PC-3 (cell line): ENCODE results near the gene WWC1. TPM values are rescaled to one million over a fixed set of nuclear protein-coding genes. Genes with fewer than 3 reads are reported as not detected.

Source experiments
- ATAC-seq: fragments of 200-7000 bp; cut with Tn5 transposase; 2 replicates; pipeline ENCODE4 v1.9.1; 2020; ENCODE audit warnings: mild to moderate bottlenecking, moderate library complexity
- BruUV-seq: library from RNA; stranded (reverse); fragments of 400-500 nt; replicated peaks from 2 replicates; lab custom pipeline; 2021; lab: Mats Ljungman, UMichigan
- CTCF ChIA-PET: fragments of 300-600 bp; sonication (Branson Sonifier 250); formaldehyde crosslinking; loops from one replicate; lab custom pipeline; 2022; ENCODE audit warnings: antibody characterized with exemption; lab: Charles Lee
- POLR2A ChIA-PET: fragments of 300-600 bp; sonication (Branson Sonifier 250); formaldehyde crosslinking; loops from one replicate; lab custom pipeline; 2022; ENCODE audit warnings: antibody characterized with exemption; ENCODE audit not compliant: unreplicated experiment; lab: Charles Lee
- DNase-seq: peaks from one replicate; pipeline ENCODE4 v3.0.0-alpha.2; 2015
- H2AFZ ChIP-seq: fragments of 300-600 bp; sonication (generic); 2 replicates; pipeline ENCODE4 v1.6.0; 2016; ENCODE audit warnings: antibody characterized with exemption, low read length
- H3F3A ChIP-seq: fragments of 300-600 bp; sonication (generic); one replicate; pipeline ENCODE4 v1.6.0; 2017; ENCODE audit warnings: antibody characterized with exemption, low read length, control low read depth, mild to moderate bottlenecking; ENCODE audit not compliant: unreplicated experiment
- H3K27ac ChIP-seq: fragments of 300-600 bp; sonication (generic); 2 replicates; pipeline ENCODE4 v1.5.1; 2016; ENCODE audit warnings: mild to moderate bottlenecking, low read length
- H3K27me3 ChIP-seq: fragments of 300-600 bp; sonication (generic); 2 replicates; pipeline ENCODE4 v1.6.1; 2016; ENCODE audit warnings: low read length, mixed read lengths
- H3K36me3 ChIP-seq: fragments of 300-600 bp; sonication (generic); 2 replicates; pipeline ENCODE4 v1.6.1; 2016; ENCODE audit warnings: low read depth, mixed run types, low read length, mixed read lengths
- H3K4me1 ChIP-seq: fragments of 300-600 bp; sonication (generic); 2 replicates; pipeline ENCODE4 v1.5.1; 2016; ENCODE audit warnings: low read length; ENCODE audit not compliant: insufficient read depth
- H3K4me2 ChIP-seq: fragments of 300-600 bp; sonication (generic); 2 replicates; pipeline ENCODE4 v1.6.0; 2016; ENCODE audit warnings: low read length
- H3K4me3 ChIP-seq: fragments of 300-600 bp; sonication (generic); 2 replicates; pipeline ENCODE4 v1.5.1; 2016; ENCODE audit warnings: mild to moderate bottlenecking, low read length, mixed read lengths
- H3K79me2 ChIP-seq: fragments of 300-600 bp; sonication (generic); 2 replicates; pipeline ENCODE4 v1.6.1; 2017; ENCODE audit warnings: low read length, mixed read lengths
- H3K9ac ChIP-seq: fragments of 300-600 bp; sonication (generic); 2 replicates; pipeline ENCODE4 v1.6.0; 2016; ENCODE audit warnings: mild to moderate bottlenecking, low read length
- H3K9me2 ChIP-seq: fragments of 300-600 bp; sonication (generic); replicated peaks from 2 replicates; pipeline ENCODE4 v1.6.1; 2016; ENCODE audit warnings: mixed run types, low read length, mixed read lengths
- H3K9me3 ChIP-seq: fragments of 300-600 bp; sonication (generic); 2 replicates; pipeline ENCODE4 v1.6.1; 2016; ENCODE audit warnings: low read length, mixed read lengths
- H4K20me1 ChIP-seq: fragments of 300-600 bp; sonication (generic); 2 replicates; pipeline ENCODE4 v1.6.1; 2016; ENCODE audit warnings: low read length, mixed read lengths
- EZH2 ChIP-seq: fragments of 300-600 bp; sonication (generic); IDR thresholded peaks from one replicate; pipeline ENCODE4 v1.6.1; 2017; ENCODE audit warnings: antibody characterized with exemption, mild to moderate bottlenecking, low read length; ENCODE audit not compliant: unreplicated experiment
- EZH2phosphoT487 ChIP-seq: fragments of 300-600 bp; sonication (generic); IDR thresholded peaks from 2 replicates; pipeline ENCODE4 v1.6.1; 2018; ENCODE audit warnings: mild to moderate bottlenecking, antibody characterized with exemption, low read length, borderline replicate concordance
- intact Hi-C: fragments of 100-400 bp; cut with micrococcal nuclease; formaldehyde crosslinking; loops from 2 replicates; pipeline ENCODE4 v1.9.0; 2023
- total RNA-seq: library from RNA; depleted of rRNA; stranded (reverse); fragments of >200 nt; gene quantifications from 2 replicates; pipeline ENCODE4 v1.2.3, GENCODE V29; 2014
- TF ChIP-seq, protein P1 (sequence below): fragments of 300-600 bp; sonication (generic); conservative IDR thresholded peaks from 2 replicates; pipeline ENCODE4 v1.5.1; 2017; ENCODE audit warnings: antibody characterized with exemption, low read depth, mild to moderate bottlenecking, low read length

Gene WWC1
- total RNA-seq, 1 experiment from 2014 or later = 31.8 TPM

DNA sequence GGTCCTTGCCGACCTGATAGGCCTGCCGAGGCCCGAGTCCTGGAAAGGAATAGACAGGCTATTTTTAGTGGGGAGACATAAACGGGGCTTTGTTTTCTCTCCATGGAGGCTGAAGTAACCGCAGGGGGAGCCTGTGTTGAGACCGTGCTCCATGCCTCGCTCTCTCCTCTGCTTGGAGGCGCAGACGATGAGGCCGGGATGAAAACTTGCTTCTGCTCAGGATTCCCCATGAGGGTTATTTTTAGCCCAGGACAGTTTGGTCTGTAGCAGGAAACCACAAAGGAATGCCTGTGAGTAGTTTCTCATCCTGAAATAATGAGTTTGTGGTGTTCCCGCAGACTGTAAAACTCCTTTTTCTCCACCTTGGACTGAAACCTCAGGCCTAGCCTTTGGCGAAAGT, 112.9 kb downstream of the WWC1 start:
- BruUV-seq = no TSS peak
- Histone ChIP-seq H3K4me2 (no peak overlapping the region), H3K27me3 (no peaks in the 10 kb centered on the region), H3K79me2 (no peaks in the 10 kb centered on the region), H2AFZ (no peak overlapping the region), H3K9me3 (no peaks in the 10 kb centered on the region), H3K4me3 (no peak overlapping the region), H3K4me1 (peaks cover 27% of the 10 kb centered on the region), H3K27ac (no peak overlapping the region), H3K36me3 (peaks cover 8% of the 10 kb centered on the region; the same call in 1 of the 2 replicates), H3F3A (no peaks in the 10 kb centered on the region), H4K20me1 (no peaks in the 10 kb centered on the region), H3K9me2 (no peaks in the 10 kb centered on the region), H3K9ac (no peak overlapping the region)
- CTCF ChIA-PET = no interaction called here
- ATAC-seq = no peak
- POLR2A ChIA-PET = no interaction called here
- TF ChIP-seq EZH2phosphoT487 = no peak
- TF ChIP-seq, protein P1, sequence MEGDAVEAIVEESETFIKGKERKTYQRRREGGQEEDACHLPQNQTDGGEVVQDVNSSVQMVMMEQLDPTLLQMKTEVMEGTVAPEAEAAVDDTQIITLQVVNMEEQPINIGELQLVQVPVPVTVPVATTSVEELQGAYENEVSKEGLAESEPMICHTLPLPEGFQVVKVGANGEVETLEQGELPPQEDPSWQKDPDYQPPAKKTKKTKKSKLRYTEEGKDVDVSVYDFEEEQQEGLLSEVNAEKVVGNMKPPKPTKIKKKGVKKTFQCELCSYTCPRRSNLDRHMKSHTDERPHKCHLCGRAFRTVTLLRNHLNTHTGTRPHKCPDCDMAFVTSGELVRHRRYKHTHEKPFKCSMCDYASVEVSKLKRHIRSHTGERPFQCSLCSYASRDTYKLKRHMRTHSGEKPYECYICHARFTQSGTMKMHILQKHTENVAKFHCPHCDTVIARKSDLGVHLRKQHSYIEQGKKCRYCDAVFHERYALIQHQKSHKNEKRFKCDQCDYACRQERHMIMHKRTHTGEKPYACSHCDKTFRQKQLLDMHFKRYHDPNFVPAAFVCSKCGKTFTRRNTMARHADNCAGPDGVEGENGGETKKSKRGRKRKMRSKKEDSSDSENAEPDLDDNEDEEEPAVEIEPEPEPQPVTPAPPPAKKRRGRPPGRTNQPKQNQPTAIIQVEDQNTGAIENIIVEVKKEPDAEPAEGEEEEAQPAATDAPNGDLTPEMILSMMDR = no peak
- TF ChIP-seq EZH2 = no peak
- DNase-seq = peak; percentile 17
- intact Hi-C loops = no loop called here

DNA sequence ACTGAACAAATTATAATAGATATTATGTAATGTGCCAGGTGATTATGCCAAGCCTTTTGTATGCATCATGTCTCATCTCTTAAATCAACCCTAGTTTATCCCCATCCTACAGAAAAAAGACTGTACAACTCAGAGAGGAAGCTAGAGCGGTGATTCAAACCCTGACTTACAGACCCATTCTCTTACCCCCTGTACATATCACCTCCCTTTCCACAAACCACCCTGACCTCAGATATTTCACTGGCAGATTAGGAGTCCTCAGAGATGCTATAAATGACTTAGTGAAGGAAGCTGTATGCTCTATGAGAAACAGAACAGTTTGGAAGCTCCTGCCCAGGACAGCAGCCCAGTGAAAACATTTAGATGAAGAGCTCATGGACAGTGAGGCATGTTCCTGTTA, 115.8 kb downstream of the WWC1 start:
- no peak overlapping the region for H3K27ac ChIP-seq
- H3K79me2 ChIP-seq = no peaks in the 10 kb centered on the region
- H3K4me1 ChIP-seq = peaks cover 40% of the 10 kb centered on the region
- intact Hi-C loops = no loop called here
- no TSS peak for BruUV-seq
- ATAC-seq = no peak
- ChIA-PET CTCF (no interaction called here), POLR2A (no interaction called here)
- H3K27me3 ChIP-seq = no peaks in the 10 kb centered on the region
- H2AFZ ChIP-seq = no peak overlapping the region
- TF ChIP-seq, protein P1 = no peak
- TF ChIP-seq EZH2phosphoT487 (no peak), EZH2 (no peak)
- H3K9ac ChIP-seq = no peak overlapping the region
- no peak overlapping the region for H3K4me2 ChIP-seq
- peaks cover 9% of the 10 kb centered on the region; the same call in 1 of the 2 replicates for H3K36me3 ChIP-seq
- no peaks in the 10 kb centered on the region for H4K20me1 ChIP-seq
- no peaks in the 10 kb centered on the region for H3K9me2 ChIP-seq
- no peak for DNase-seq
- no peak overlapping the region for H3K4me3 ChIP-seq
- H3K9me3 ChIP-seq = no peaks in the 10 kb centered on the region
- peaks cover 7% of the 10 kb centered on the region for H3F3A ChIP-seq

DNA sequence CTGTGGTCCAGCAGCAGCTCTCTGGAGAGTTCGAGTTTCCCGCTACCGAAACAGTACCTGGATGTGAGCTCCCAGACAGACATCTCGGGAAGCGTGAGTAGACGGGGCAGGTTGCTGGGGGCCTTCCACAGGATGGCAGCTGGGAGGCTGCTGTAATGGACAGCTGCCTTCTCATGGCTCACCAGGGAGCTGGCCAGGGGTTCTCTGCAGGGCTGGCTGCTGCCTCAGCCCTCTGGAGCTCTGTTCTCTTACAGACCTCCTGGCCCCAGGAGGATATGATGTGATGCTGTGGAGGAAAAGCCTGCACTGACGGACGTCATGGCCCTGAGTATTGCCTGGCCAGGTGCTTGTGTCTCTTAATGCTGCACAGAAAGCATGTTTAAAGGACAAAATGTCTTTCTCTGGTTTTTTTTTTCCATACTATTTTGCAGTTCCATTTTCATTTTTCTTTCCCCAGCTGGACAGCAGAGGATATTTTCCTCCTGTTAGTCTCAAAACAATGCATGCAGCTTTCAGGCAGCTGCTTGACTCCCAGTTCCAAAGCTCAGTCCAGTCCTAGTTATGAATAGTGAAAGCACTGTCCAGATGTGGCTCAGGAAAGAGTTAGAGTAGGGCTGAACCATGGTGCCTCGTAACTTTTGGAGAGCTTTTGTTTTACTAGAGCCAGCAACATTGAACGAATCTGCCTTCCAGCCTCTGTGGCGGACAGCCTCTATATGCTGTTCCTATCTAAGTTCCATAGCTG, 117.3 kb downstream of the WWC1 start:
- intact Hi-C loops = no loop called here
- CTCF ChIA-PET = no interaction called here
- POLR2A ChIA-PET = no interaction called here
- no peak for DNase-seq
- no TSS peak for BruUV-seq
- no peaks in the 10 kb centered on the region for H3K9me2 ChIP-seq
- no peaks in the 10 kb centered on the region for H3K27me3 ChIP-seq
- H4K20me1 ChIP-seq = no peaks in the 10 kb centered on the region
- ATAC-seq = no peak
- H3K4me2 ChIP-seq = peak overlapping the region; percentile 71
- H3K9ac ChIP-seq = no peak overlapping the region
- no peak overlapping the region for H2AFZ ChIP-seq
- no peak overlapping the region for H3K4me3 ChIP-seq
- H3K4me1 ChIP-seq = peaks cover 51% of the 10 kb centered on the region
- TF ChIP-seq EZH2 (no peak), EZH2phosphoT487 (no peak)
- TF ChIP-seq, protein P1 = no peak
- peaks cover 7% of the 10 kb centered on the region for H3F3A ChIP-seq
- no peaks in the 10 kb centered on the region for H3K79me2 ChIP-seq
- peaks cover 13% of the 10 kb centered on the region; the same call in 1 of the 2 replicates for H3K36me3 ChIP-seq
- H3K27ac ChIP-seq = peak overlapping the region; percentile 88
- H3K9me3 ChIP-seq = no peaks in the 10 kb centered on the region
